Muscle layer of duodenum (tissue), 2 donors: ENCODE measurements around the gene ZBBX.
"Not testable (repeated sequence)": the region's sequence is repeated elsewhere in the genome, so short reads cannot be mapped to it uniquely, and the experiment has no call there.

ENCODE experiments used
- H3K27ac ChIP-seq: one replicate; pipeline ENCODE4 v1.7.0; 2013; ENCODE audit warnings: mild to moderate bottlenecking, low read length
- H3K27me3 ChIP-seq: one replicate; pipeline ENCODE4 v1.7.0; 2013; ENCODE audit warnings: low read depth, mild to moderate bottlenecking, control low read depth, low read length
- H3K36me3 ChIP-seq, 2 donors: one replicate each; pipeline ENCODE4 v1.7.0; 2013; ENCODE audit warnings: low read length in 2 of 2, control low read depth in 1 of 2, mild to moderate bottlenecking in 1 of 2; ENCODE audit not compliant: insufficient read depth in 2 of 2, control insufficient read depth in 1 of 2
- H3K4me1 ChIP-seq, 2 donors: one replicate each; pipeline ENCODE4 v1.7.0; 2013; ENCODE audit warnings: low read length in 2 of 2, mild to moderate bottlenecking in 2 of 2, control low read depth in 1 of 2, moderate library complexity in 1 of 2; ENCODE audit not compliant: insufficient read depth in 2 of 2, control insufficient read depth in 1 of 2
- H3K4me3 ChIP-seq, 2 donors: one replicate each; pipeline ENCODE4 v1.7.0; 2013; ENCODE audit warnings: low read length in 2 of 2, low read depth in 1 of 2, mild to moderate bottlenecking in 1 of 2
- H3K9me3 ChIP-seq, 2 donors: one replicate each; pipeline ENCODE4 v1.7.0; 2013; ENCODE audit warnings: low read length in 2 of 2, control low read depth in 1 of 2, mild to moderate bottlenecking in 1 of 2; ENCODE audit not compliant: control insufficient read depth in 1 of 2
- donor health status: healthy.

The ZBBX gene

GRCh38 chr3:167380004-167380689 is at the start of gene ZBBX:
TSS of gene ZBBX (minus strand) at chr3:167380297. CDS start at chr3:167372901, 7,396 bp downstream.
- Histone ChIP-seq H3K9me3 (no peaks in the 10 kb centered on the region), H3K4me3 (peak within 1 kb of the TSS; percentile 54 to 64)

GRCh38 chr3:167426962-167427361 is 46.9 kb upstream of the ZBBX start:
- not testable (repeated sequence) for H3K4me3 ChIP-seq, H3K27ac ChIP-seq, H3K4me1 ChIP-seq, H3K36me3 ChIP-seq, H3K27me3 ChIP-seq, H3K9me3 ChIP-seq

More at GRCh38 chr3:167380004-167380689, at the start of gene ZBBX:
- no peaks in the 10 kb centered on the region for H3K36me3 ChIP-seq
- peaks cover 0 to 7% of the 10 kb centered on the region in 2 donors for H3K4me1 ChIP-seq
- no peaks in the 10 kb centered on the region for H3K27me3 ChIP-seq
- H3K27ac ChIP-seq = no peak within 1 kb of the TSS

- H3K27ac ChIP-seq, H3K4me3 ChIP-seq, H3K27me3 ChIP-seq, H3K4me1 ChIP-seq, H3K9me3 ChIP-seq, H3K36me3 ChIP-seq: not testable (repeated sequence)
These were observed 42.3 kb upstream of the ZBBX start for GRCh38 chr3:167422396-167422795.

GRCh38 chr3:167409611-167410010 is 29.5 kb upstream of the ZBBX start:
- no peaks in the 10 kb centered on the region for H3K4me1 ChIP-seq
- H3K9me3 ChIP-seq = no peaks in the 10 kb centered on the region
- H3K27me3 ChIP-seq = no peaks in the 10 kb centered on the region
- no peaks in the 10 kb centered on the region for H3K36me3 ChIP-seq
- no peak overlapping the region for H3K4me3 ChIP-seq
- H3K27ac ChIP-seq = no peak overlapping the region

GRCh38 chr3:167406876-167407492 is 26.9 kb upstream of the ZBBX start:
- Histone ChIP-seq H3K4me1 (no peaks in the 10 kb centered on the region), H3K27me3 (no peaks in the 10 kb centered on the region), H3K4me3 (no peak overlapping the region), H3K36me3 (no peaks in the 10 kb centered on the region), H3K9me3 (no peaks in the 10 kb centered on the region), H3K27ac (no peak overlapping the region)

GRCh38 chr3:167397826-167398225 is 17.7 kb upstream of the ZBBX start:
- no peak overlapping the region for H3K27ac ChIP-seq
- no peak overlapping the region for H3K4me3 ChIP-seq
- H3K27me3 ChIP-seq = no peaks in the 10 kb centered on the region
- H3K4me1 ChIP-seq = no peaks in the 10 kb centered on the region
- no peaks in the 10 kb centered on the region for H3K36me3 ChIP-seq
- no peaks in the 10 kb centered on the region for H3K9me3 ChIP-seq

GRCh38 chr3:167396075-167396474 is 16.0 kb upstream of the ZBBX start:
- Histone ChIP-seq H3K36me3 (no peaks in the 10 kb centered on the region), H3K4me3 (no peak overlapping the region), H3K9me3 (no peaks in the 10 kb centered on the region), H3K4me1 (no peaks in the 10 kb centered on the region), H3K27me3 (no peaks in the 10 kb centered on the region), H3K27ac (no peak overlapping the region)

- Histone ChIP-seq H3K4me3 (no peak overlapping the region), H3K4me1 (no peaks in the 10 kb centered on the region), H3K27me3 (no peaks in the 10 kb centered on the region), H3K27ac (no peak overlapping the region), H3K36me3 (no peaks in the 10 kb centered on the region), H3K9me3 (no peaks in the 10 kb centered on the region)
These were observed 13.9 kb upstream of the ZBBX start for GRCh38 chr3:167394003-167394402.

GRCh38 chr3:167382155-167382554 is 2.1 kb upstream of the ZBBX start:
- Histone ChIP-seq H3K36me3 (no peaks in the 10 kb centered on the region), H3K4me1 (peaks cover 0 to 7% of the 10 kb centered on the region in 2 donors), H3K9me3 (no peaks in the 10 kb centered on the region), H3K4me3 (no peak overlapping the region), H3K27me3 (no peaks in the 10 kb centered on the region), H3K27ac (no peak overlapping the region)

- H3K4me3 ChIP-seq = no peak overlapping the region
These were observed 4.6 kb downstream of the ZBBX start for GRCh38 chr3:167375478-167375877.

GRCh38 chr3:167372138-167372537 is 8.0 kb downstream of the ZBBX start:
- H3K9me3 ChIP-seq = no peaks in the 10 kb centered on the region
- no peaks in the 10 kb centered on the region for H3K4me1 ChIP-seq
- H3K27ac ChIP-seq = no peak overlapping the region
- no peak overlapping the region for H3K4me3 ChIP-seq
- no peaks in the 10 kb centered on the region for H3K36me3 ChIP-seq
- H3K27me3 ChIP-seq = no peaks in the 10 kb centered on the region

More at GRCh38 chr3:167375478-167375877, 4.6 kb downstream of the ZBBX start:
- no peaks in the 10 kb centered on the region for H3K36me3 ChIP-seq
- H3K9me3 ChIP-seq = no peaks in the 10 kb centered on the region
- H3K4me1 ChIP-seq = peaks cover 0 to 7% of the 10 kb centered on the region in 2 donors
- no peaks in the 10 kb centered on the region for H3K27me3 ChIP-seq
- no peak overlapping the region for H3K27ac ChIP-seq

- Histone ChIP-seq H3K4me3 (no peak overlapping the region), H3K27ac (no peak overlapping the region), H3K36me3 (no peaks in the 10 kb centered on the region), H3K27me3 (no peaks in the 10 kb centered on the region), H3K9me3 (no peaks in the 10 kb centered on the region), H3K4me1 (no peaks in the 10 kb centered on the region)
These were observed 18.1 kb downstream of the ZBBX start for GRCh38 chr3:167361948-167362347.
